AG09309 (cell line): ENCODE results near the gene BUD31.

Source experiments
- DNase-seq: peaks from one replicate; pipeline ENCODE4 v3.0.0-alpha.2; 2010; ENCODE audit warnings: low read depth
- H3K4me3 ChIP-seq: 2 replicates; pipeline ENCODE4 v1.5.1; 2011; ENCODE audit warnings: mild to moderate bottlenecking, low read depth, low read length, moderate library complexity; ENCODE audit not compliant: control insufficient read depth
- TF ChIP-seq, protein P1 (sequence below): IDR thresholded peaks from 2 replicates; pipeline ENCODE4 v1.5.1; 2011; ENCODE audit warnings: mild to moderate bottlenecking, low read depth, low read length, inconsistent platforms; ENCODE audit not compliant: insufficient read depth, control insufficient read depth; ENCODE audit errors: missing control alignments

The BUD31 gene

GRCh38 chr7:99394188-99394502 lies 14.6 kb upstream of the BUD31 start:
- H3K4me3 ChIP-seq: no peak overlapping the region
- TF ChIP-seq, protein P1, sequence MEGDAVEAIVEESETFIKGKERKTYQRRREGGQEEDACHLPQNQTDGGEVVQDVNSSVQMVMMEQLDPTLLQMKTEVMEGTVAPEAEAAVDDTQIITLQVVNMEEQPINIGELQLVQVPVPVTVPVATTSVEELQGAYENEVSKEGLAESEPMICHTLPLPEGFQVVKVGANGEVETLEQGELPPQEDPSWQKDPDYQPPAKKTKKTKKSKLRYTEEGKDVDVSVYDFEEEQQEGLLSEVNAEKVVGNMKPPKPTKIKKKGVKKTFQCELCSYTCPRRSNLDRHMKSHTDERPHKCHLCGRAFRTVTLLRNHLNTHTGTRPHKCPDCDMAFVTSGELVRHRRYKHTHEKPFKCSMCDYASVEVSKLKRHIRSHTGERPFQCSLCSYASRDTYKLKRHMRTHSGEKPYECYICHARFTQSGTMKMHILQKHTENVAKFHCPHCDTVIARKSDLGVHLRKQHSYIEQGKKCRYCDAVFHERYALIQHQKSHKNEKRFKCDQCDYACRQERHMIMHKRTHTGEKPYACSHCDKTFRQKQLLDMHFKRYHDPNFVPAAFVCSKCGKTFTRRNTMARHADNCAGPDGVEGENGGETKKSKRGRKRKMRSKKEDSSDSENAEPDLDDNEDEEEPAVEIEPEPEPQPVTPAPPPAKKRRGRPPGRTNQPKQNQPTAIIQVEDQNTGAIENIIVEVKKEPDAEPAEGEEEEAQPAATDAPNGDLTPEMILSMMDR: no peak
- DNase-seq: no peak

DNA sequence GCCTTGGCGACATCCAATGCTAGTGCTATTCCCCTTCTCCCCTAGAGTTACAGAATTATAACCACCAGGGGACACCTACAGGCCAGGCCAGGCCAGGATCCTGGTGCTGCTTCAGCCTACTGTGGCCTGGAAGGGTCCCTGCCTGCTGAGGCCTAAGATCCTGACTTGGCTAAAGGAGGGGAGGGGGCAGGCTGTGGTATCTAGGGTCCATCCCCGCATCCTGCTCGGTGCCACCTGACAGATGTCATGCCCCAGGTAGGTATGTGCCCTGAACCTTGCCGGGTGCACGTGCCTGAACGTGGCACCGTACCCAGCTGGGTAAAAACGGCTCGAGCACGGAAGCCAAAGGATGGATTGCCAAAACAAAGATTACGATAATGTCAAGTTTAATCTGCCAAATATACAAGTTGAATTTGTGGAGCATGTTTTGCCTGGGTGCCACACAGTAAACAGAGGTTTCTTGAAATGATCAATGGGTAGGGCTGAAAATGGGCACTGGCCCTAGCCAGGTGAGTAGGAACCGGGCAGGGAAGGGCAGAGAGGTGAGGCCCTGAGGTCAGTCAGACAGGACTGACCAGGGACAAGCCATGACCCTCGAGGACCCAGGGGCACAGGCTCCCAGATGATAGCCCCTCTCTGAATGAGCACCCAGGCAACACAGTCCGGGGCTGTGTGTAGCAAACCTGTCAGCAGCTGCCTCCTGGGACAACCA lies 13.0 kb upstream of the BUD31 start:
- no peak overlapping the region for H3K4me3 ChIP-seq
- DNase-seq: no peak
- TF ChIP-seq, protein P1: no peak

GRCh38 chr7:99396418-99397296 lies 12.1 kb upstream of the BUD31 start:
- TF ChIP-seq, protein P1: no peak
- DNase-seq: no peak
- H3K4me3 ChIP-seq: no peak overlapping the region

GRCh38 chr7:99397297-99397983 lies 11.3 kb upstream of the BUD31 start:
- no peak overlapping the region for H3K4me3 ChIP-seq
- no peak for DNase-seq
- TF ChIP-seq, protein P1: no peak

DNA sequence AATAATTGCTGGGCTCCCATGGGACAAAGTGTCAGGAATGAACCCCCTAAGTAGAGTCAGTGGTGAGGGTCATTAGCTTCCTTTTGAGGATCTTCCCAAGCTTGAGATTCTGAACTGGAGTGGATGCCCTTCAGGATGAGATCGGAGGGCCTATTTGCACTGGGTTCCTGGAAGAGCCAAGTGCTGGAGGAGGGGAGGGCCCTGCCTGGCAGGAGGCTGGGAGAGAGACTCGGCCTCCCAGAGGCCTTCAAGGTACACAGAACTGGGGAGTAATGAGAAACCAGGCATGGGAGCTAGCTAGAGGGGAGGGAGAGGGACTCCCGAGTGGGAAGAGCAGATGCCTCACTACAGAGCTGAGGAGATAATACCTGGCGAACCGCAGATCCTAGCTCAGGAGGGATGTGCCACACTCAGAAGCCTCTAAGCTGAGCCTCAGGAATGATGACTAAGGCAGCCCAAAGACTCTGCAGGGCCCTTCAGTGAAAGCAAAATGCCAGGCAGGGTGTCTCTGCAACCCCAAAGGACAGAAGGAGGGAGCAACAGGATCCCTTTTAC lies 9.8 kb upstream of the BUD31 start:
- H3K4me3 ChIP-seq: no peak overlapping the region
- TF ChIP-seq, protein P1: no peak
- no peak for DNase-seq

DNA sequence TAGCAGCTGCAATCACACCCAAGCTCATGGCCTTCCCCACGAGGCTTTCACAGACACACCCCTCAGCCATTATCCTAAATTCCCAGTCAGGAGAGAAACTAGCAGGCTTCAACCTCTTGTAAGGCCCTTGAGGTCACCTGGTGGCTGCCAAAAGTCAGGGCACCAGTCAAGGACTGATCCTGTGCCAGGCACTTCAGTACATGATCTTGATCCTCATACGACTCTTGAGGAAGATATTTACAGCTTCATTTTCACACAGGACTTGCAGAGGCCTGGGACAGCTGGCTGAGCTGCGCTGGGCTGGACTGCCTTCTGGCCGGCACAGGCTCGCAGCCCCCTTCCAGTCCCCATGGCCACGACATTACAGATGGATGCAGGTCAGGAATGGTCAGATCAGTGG lies 9.2 kb upstream of the BUD31 start:
- TF ChIP-seq, protein P1: no peak
- H3K4me3 ChIP-seq: no peak overlapping the region
- DNase-seq: no peak
